ENCODE measurements around the gene ARHGEF11.

ARHGEF11 gene

GRCh38 chr1:156998840-156999500 lies 46.6 kb downstream of the ARHGEF11 start:
- no peak for DNase-seq

DNA sequence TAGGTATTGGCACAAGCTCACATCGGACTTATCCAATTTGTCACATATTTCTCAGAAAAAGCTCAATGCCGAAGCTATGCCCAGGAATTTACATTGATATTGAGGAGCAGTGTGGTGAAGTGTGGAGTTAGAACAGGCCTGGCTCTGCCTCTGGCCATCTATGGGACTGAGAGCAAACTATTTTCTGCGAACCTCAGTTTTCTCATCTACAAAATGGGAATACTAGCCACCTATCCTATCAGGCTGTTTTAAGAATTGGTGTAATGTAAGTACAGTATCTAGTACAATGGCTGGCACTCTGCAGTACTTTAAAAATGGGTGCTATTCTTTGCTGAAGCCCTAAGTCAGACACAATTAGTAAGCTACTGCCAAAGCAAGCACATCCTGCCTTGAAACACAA lies 47.2 kb downstream of the ARHGEF11 start:
- DNase-seq = no peak

DNA sequence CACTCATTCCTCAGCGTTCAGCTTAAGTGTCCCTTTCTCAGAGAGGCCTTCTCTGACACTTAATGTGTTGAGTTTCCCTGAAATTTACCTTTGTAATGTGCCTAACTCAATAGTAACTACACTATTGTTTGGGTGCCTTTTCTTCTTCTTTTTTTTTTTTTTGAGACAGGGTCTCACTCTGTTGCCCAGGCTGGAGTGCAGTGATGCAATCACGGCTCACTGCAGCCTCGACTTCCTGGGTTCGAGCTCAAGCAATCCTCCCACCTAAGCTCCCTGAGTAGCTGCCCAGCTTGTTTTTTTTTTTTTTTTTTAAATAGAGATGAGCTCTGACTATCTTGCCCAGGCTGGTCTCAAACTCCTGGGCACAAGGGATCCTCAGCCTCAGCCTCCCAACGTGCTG lies 50.1 kb downstream of the ARHGEF11 start:
- no peak for DNase-seq

GRCh38 chr1:156994277-156994676 lies 51.3 kb downstream of the ARHGEF11 start:
- DNase-seq = no peak

GRCh38 chr1:156993426-156994147 lies 52.0 kb downstream of the ARHGEF11 start:
- DNase-seq = no peak

DNA sequence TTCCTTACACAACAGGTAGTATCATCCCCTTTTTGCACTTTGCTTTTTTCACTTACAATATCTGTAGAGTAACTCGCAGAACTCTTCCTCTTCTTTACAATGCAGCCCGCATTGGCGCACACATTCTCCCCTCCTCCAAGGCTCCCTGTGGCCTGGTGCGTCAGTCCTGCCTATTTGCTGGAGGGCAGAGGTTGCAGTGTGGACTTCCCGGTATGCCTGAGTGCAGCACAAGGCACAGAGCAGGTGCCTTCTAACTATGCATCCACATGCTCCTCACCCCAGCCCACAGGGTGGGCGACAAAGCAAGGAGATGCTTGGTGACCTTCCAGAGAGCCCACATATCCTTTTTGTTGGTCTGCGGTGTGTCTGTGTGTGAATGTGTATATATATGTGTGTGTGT lies 53.3 kb downstream of the ARHGEF11 start:
- no peak for DNase-seq

GRCh38 chr1:156987715-156988114 lies 57.8 kb downstream of the ARHGEF11 start:
- DNase-seq = no peak

GRCh38 chr1:156980551-156980950 lies 65.0 kb downstream of the ARHGEF11 start:
- no peak for DNase-seq

GRCh38 chr1:156975084-156975483 lies 70.5 kb downstream of the ARHGEF11 start:
- DNase-seq = no peak

DNA sequence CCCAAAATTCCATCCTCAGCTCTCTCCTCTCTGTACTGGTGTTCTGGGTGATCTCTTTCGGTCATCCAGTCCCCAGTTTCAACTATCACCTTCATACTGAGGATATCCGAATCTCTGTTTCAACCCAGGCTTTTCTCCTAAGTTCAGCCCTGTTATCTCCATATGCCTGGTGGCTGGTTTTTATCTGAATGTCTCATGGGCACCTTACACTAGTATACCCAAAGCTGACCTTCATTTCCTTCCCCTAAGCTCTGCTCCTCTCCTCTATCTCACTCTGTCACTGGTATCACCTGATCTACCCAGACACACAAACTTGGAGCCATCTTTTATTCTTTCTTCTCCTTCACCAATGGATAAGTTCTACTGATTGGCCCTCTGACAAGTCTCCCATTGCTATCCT lies 72.1 kb downstream of the ARHGEF11 start:
- no peak for DNase-seq

- DNase-seq = no peak
Observed at GRCh38 chr1:156970017-156970416, 75.5 kb downstream of the ARHGEF11 start.

- DNase-seq = no peak
Observed at GRCh38 chr1:156969496-156969895, 76.0 kb downstream of the ARHGEF11 start.

- DNase-seq = no peak
Observed at GRCh38 chr1:156964441-156964840, 81.1 kb downstream of the ARHGEF11 start.

DNA sequence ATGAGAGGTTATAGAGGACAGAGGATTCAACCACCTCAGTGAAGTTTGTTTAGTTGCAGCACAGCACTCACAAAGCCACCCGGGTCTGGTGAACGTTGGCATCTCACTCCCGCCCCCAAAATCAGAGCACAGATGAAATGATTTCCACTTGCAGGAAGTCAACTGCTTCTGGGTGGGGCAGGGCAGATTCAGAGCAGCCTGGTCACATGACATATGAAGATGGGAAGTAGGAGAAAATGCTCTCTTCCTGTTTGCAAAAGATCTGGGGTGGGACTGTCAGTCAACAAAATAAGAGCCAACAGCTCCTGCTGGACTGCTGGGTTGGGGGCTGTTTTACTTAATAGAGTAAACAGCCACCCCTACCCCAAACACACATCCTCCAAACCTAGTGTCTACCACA lies 81.9 kb downstream of the ARHGEF11 start:
- no peak for DNase-seq

DNA sequence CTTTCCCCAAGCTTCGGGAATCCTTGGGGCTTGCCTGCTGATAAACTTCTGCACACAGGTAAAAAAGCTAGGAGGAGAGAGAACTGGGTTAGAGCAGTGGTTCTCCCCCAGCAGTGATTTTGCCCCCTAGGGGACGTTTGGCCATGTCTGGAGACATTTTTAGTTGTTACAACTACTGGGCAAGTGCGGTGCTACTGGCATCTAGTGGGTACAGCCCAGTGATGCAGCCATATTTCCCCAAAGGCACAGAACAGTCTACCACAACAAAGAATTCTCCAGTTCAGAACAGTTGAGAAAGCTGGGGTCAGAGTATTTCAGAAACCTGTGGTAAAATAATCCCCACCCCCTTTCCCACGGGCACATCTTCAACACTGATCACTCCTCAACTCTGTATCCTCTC lies 83.8 kb downstream of the ARHGEF11 start:
- DNase-seq = no peak

- no peak for DNase-seq
Observed at GRCh38 chr1:156959925-156960324, 85.6 kb downstream of the ARHGEF11 start.

DNA sequence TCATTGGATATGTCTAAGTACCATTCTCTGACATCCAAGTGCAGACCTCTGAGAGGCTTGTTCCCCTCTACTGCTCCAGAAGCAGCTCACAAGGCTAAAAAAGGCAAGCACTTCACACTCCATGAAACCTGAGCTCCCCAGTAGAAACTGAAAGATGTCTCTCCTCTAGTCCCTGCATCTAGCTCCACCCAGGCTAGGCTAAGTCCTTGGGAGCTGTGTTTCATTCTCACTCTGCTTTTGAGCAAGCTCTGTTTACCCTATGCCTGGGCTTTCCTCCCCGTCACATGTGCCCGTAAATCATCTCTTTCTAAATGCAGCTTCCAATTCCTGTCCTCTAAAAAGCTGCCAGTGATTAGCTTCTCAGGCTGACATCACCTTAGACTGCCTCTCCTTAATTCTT lies 86.1 kb downstream of the ARHGEF11 start:
- no peak for DNase-seq

- no peak for DNase-seq
Observed at GRCh38 chr1:156958247-156958714, 87.3 kb downstream of the ARHGEF11 start.

DNA sequence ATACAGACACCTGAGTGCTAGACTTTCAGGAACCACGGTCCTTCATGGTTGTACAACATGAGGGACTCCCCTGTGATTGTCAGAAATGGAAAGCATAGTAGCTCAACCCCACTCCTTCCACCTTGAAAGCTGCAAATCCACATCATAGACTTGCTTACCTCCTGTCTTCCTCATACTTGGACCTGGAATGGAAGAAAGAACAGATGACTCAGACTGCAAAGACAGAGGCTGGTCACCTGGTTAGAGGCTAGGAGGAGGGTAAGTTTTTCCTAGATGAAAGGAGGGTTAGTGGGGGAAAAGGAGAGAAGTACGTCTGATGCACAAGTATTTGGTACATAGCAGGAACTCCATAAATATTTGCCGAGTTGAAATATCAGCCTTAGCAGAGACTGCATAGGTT lies 87.9 kb downstream of the ARHGEF11 start:
- no peak for DNase-seq

DNA sequence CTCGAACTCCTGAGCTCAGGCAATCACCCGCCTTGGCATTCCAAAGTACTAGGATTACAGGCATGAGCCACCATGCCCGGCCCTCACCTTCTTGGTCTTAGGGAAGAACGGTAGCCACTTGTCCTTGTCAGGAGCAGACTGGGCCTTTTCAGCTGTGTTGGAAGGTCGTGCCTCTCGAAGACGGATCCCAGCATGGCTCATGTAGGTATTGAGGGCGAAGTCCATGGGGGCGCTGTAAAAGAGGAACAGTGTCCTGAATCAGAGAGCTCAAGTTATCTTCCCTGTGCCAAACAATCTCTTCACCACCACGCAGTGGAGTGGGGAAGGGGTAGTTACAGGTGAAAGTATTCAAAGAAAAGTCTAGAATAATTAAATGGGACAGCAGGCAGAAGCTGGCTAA lies 89.2 kb downstream of the ARHGEF11 start:
- DNase-seq = no peak

- no peak for DNase-seq
Observed at GRCh38 chr1:156953571-156953970, 92.0 kb downstream of the ARHGEF11 start.

DNA sequence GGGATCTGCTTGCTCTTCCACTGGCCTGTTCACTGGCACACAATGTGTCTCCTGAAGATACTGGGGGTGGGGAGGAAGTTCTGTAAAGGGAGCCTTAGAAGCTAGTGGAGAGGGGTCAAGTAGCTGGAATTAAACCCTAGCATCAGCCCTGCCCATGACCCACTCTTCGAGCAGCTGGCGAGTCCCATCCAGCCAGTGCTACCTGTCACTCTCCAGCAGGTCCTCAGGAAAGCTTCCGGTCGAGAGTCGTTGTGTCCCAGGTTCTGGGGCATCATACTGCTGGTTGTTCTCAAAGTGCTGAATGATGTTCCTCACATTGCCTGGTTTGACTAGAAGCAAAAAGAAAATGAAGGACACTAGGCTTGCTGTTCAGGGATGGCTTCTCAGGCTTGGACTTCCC lies 94.2 kb downstream of the ARHGEF11 start:
- no peak for DNase-seq

DNA sequence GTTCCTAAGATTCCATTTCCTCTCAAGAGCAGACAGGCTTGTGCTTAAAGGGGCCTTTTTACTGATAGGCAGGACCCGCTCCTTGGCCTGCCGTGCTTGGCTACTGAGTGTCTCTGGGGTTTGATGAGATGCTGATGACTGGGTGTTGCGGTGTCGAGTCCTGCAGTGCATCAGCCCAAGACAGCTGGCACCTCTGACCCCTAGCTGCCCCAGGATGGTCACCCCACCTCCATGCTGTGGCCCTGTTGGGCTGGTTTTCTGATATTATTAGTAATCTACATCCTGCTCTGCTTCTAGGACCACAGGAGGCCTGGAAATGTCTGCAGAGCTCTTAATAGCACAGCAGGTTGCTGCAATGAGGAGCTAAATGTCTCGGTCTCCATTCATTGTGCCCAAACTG lies 96.4 kb downstream of the ARHGEF11 start:
- DNase-seq = no peak

- DNase-seq = no peak
Observed at GRCh38 chr1:156948708-156949107, 96.8 kb downstream of the ARHGEF11 start.
